Activated T-helper 17 cell treated with anti-CD3 and anti-CD28 coated beads, Interleukin-2, amount 50 U/mL, for 72 hours (primary cell): ENCODE data around the gene SP1. TPM values are rescaled to one million over a fixed set of nuclear protein-coding genes. Genes with fewer than 3 reads are reported as not detected.
"Not testable (repeated sequence)": the region's sequence is repeated elsewhere in the genome, so short reads cannot be mapped to it uniquely, and the experiment has no call there.

Experiments
- ATAC-seq: fragments of 150-1000 bp; cut with Tn5 transposase; replicated peaks from 2 replicates; pipeline ENCODE4 v1.10.0; 2021; ENCODE audit warnings: mild to moderate bottlenecking, moderate library complexity
- H3K27ac Mint-ChIP-seq: one replicate; pipeline ENCODE4 v1.8.0; 2022; ENCODE audit warnings: mixed read lengths
- H3K27me3 Mint-ChIP-seq: one replicate; pipeline ENCODE4 v1.8.0; 2022; ENCODE audit warnings: mixed read lengths
- H3K36me3 Mint-ChIP-seq: one replicate; pipeline ENCODE4 v1.8.0; 2022; ENCODE audit warnings: low read depth, mild to moderate bottlenecking, mixed read lengths
- H3K4me1 Mint-ChIP-seq: one replicate; pipeline ENCODE4 v1.8.0; 2022; ENCODE audit warnings: mixed read lengths
- H3K4me3 Mint-ChIP-seq: one replicate; pipeline ENCODE4 v1.8.0; 2022; ENCODE audit warnings: mild to moderate bottlenecking, mixed read lengths
- H3K9me3 Mint-ChIP-seq: one replicate; pipeline ENCODE4 v1.8.0; 2022; ENCODE audit warnings: mixed read lengths
- total RNA-seq, 2 donors: library from RNA; stranded (reverse); gene quantifications; one replicate each; pipeline ENCODE4 v1.2.3, GENCODE V29; 2022

Gene SP1
- total RNA-seq, 2 donors from 2014 or later: 80.9 to 91.5 TPM

DNA sequence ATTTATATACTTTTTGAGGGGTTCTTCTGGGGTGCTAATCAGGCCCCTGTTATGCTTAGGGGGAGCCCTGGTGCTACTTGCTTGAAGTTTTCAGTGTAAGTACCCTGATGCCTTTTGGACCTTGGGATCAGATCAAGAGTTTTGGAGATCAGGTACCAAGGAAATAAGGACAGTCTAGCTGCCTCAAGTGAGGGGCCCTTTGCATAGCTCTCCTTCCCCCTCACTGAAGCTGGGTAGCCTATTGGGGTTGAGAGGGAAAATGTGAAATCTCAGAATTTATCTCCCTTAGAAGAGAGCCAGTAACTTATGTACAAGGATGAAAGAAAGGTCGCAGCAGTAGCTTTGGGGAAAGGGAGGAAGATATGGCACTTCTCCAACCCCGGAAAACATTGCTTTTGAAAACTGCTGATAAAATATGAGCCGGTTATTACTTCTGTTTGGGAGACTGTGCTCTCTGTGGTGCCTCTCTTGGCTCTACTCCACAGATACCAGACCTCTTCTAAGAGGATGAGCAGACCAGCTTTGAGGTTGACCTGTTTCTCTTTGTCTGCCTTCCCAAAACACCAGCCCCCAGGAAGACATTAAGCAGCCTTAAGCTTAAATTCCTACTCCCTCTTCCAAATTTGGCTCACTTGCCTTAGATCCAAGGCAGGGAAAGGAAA is 34.9 kb downstream of the SP1 start:
- H3K4me3 Mint-ChIP-seq: no peak overlapping the region
- ATAC-seq: no peak
- no peak overlapping the region for H3K27ac Mint-ChIP-seq
- no peaks in the 10 kb centered on the region for H3K9me3 Mint-ChIP-seq
- peaks cover 19% of the 10 kb centered on the region for H3K4me1 Mint-ChIP-seq
- peaks cover 58% of the 10 kb centered on the region for H3K36me3 Mint-ChIP-seq
- H3K27me3 Mint-ChIP-seq: no peaks in the 10 kb centered on the region

DNA sequence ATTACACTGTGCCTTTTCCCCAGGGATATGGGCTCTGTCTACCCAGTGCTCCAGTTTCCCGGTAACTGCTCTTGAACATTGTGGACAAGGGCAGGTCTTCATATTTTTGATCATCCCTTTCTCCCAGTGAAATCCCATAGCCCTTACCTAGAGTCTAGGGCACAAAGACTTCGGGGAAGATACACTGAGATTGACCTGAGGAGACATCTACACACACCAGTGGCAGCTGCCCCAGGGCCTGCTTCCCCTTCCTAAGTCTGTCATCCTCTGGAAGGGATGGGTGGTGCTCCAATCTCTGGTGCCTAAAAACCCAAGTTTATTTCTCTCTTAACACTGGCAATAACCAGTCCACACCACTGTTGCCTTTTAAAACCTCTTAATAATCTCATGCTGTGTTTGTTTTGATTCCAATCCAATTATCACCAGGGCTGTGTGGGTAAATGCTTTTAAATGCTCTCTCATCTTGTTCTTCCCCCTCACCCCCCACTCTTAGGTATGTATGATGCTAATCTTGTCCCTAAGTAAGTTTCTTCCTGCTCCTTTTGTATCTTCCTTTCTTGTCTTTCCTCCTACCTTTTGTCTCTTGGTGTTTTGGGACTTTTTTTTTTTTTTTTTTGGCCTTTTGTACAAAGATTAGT is 35.9 kb downstream of the SP1 start:
- not testable (repeated sequence) for ATAC-seq, H3K4me3 Mint-ChIP-seq, H3K9me3 Mint-ChIP-seq, H3K27me3 Mint-ChIP-seq
- Mint-ChIP-seq H3K4me1 (peaks cover 19% of the 10 kb centered on the region), H3K27ac (peak overlapping the region; percentile 29), H3K36me3 (peaks cover 48% of the 10 kb centered on the region)

DNA sequence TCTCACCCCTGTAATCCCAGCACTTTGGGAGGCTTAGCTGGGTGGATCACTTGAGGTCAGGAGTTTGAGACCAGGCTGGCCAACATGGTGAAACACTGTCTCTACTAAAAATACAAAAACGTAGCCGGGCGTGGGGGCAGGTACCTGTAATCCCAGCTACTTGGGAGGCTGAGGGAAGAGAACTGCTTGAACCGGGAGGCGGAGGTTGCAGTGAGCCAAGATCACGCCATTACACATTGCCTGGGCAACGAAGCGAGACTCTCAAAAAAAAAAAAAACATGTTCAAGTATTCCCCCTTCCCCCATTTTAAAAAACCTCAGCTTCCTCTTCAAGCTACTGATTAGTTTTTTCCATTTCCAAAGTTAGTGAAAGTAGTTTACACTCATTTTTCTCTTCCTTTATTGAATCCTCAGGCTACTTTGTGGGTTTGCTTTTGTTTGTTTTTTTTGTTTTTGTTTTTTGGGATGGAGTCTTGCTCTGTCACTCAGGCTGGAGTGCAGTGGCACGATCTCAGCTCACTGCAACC is 37.4 kb downstream of the SP1 start:
- H3K27me3 Mint-ChIP-seq, H3K9me3 Mint-ChIP-seq: not testable (repeated sequence)
- H3K4me1 Mint-ChIP-seq: peaks cover 18% of the 10 kb centered on the region
- peak overlapping the region; percentile 60 for H3K27ac Mint-ChIP-seq
- peak overlapping the region; percentile 41 for H3K4me3 Mint-ChIP-seq
- ATAC-seq: peak; percentile 36
- H3K36me3 Mint-ChIP-seq: peaks cover 33% of the 10 kb centered on the region

DNA sequence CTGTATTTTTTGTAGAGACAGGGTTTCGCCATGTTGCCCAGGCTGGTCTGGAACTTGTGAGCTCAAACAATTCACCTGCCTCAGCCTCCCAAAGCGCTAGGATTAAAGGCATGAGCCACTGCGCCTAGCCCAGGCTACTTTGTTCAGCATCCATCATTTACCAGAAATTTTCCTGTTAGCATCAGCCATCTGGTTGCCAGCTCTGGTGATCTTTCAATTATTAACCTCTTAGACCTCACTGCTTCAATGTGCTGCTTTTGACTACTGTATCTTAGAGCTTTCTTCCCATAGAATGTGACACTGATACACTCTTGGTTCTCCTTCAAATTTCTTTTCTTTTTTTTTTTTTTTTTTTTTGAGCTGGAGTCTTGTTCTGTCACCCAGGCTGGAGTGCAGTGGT is 38.2 kb downstream of the SP1 start:
- peaks cover 12% of the 10 kb centered on the region for H3K4me1 Mint-ChIP-seq
- no peak for ATAC-seq
- H3K36me3 Mint-ChIP-seq: peaks cover 25% of the 10 kb centered on the region
- no peak overlapping the region for H3K4me3 Mint-ChIP-seq
- no peaks in the 10 kb centered on the region for H3K9me3 Mint-ChIP-seq
- H3K27me3 Mint-ChIP-seq: no peaks in the 10 kb centered on the region
- H3K27ac Mint-ChIP-seq: no peak overlapping the region

DNA sequence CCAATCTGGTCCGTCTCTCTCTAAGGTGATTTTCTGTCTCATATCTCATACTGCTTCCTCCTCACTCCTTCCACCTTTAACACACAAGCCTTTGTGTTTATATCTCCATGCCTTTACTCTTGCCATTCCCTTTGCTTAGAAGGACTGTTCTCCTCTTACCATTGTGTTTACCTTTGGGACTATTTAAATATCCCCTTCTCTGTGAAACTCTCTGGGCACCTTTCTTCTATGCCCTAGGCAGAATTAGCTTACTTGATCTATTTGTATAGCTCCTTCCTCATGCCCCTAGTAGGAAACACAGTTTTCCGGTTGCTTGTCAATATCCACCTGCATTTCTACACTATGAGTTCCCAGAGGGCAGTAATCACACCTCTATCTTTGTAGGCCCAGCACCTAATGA is 39.8 kb downstream of the SP1 start:
- Mint-ChIP-seq H3K9me3 (no peaks in the 10 kb centered on the region), H3K27ac (no peak overlapping the region), H3K4me1 (peaks cover 12% of the 10 kb centered on the region), H3K36me3 (peaks cover 9% of the 10 kb centered on the region), H3K27me3 (no peaks in the 10 kb centered on the region), H3K4me3 (no peak overlapping the region)
- ATAC-seq: no peak

DNA sequence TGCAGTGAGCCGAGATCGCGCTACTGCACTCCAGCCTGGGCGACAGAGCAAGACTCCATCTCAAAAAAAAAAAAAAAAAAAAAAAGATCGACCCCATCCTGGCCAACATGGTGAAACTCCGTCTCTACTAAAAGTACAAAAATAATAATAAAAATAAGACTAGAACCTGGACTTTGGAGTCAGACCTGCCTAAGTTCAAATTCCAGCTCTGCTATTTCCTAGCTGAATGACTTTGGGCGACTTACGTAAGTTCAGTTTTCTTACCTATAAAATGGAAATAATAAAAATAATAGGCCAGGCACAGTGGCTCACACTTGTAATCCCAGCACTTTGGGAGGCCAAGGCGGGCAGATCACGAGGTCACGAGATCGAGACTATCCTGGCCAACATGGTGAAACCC is 42.3 kb downstream of the SP1 start:
- ATAC-seq, H3K36me3 Mint-ChIP-seq, H3K27me3 Mint-ChIP-seq, H3K9me3 Mint-ChIP-seq, H3K27ac Mint-ChIP-seq, H3K4me3 Mint-ChIP-seq: not testable (repeated sequence)
- H3K4me1 Mint-ChIP-seq: peaks cover 12% of the 10 kb centered on the region

DNA sequence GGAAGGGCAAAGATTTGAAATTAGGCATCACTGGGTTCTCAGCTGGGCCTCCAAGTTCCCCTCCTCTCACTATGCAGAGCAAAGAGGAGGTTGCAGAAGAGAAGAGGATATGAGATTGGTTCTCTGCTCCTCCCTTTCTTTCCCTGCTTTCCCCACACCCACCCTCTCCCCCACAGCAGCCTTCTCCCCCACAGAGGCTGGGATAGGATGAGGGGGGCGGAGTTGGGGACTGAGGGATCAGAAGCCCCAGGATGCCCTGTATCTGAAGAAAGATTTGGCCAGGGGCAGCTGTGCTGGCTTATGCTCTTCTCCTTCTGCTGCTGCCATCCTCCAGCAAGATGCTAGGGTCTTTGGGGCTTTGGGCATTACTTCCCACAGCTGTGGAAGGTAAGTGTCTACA is 43.6 kb downstream of the SP1 start, which contains the start of gene AMHR2:
Gene AMHR2, plus strand, starts transcription at position 259 of the 400 bp plus-strand sequence. Its CDS starts 80 bp downstream, at position 339.
- no peak within 1 kb of the TSS for H3K4me3 Mint-ChIP-seq
- H3K27ac Mint-ChIP-seq: no peak within 1 kb of the TSS
- H3K27me3 Mint-ChIP-seq: no peaks in the 10 kb centered on the region
- H3K4me1 Mint-ChIP-seq: peaks cover 22% of the 10 kb centered on the region
- ATAC-seq: no peak
- H3K9me3 Mint-ChIP-seq: no peaks in the 10 kb centered on the region
- H3K36me3 Mint-ChIP-seq: no peaks in the 10 kb centered on the region

DNA sequence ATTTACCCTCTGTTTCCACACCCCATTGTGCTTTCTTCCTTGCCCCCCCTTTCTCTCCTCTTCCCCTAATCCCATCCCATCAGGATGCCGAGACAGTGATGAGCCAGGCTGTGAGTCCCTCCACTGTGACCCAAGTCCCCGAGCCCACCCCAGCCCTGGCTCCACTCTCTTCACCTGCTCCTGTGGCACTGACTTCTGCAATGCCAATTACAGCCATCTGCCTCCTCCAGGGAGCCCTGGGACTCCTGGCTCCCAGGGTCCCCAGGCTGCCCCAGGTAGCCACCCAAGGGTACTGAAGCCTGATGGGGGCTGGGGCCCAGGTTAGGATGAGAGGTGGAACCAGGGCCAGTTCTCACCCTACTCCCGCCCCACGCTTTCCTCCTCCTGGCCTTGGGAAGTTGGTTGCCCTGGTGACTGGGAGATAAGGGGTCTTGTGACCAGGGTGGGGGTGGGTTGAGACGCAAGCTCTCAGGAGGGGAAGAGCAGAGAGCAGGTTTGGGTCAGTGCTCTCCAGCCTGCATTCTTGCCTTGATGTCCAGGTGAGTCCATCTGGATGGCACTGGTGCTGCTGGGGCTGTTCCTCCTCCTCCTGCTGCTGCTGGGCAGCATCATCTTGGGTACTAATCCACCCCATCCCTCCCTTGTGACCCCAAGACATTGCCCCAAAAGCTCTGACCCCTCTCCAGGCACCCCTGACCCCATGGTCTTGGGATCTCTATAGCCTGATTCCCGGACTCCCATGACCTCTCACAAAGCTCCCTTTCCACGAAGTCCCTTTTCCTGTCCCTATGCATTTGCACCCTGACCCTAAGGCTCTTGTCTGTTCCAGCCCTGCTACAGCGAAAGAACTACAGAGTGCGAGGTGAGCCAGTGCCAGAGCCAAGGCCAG is 44.9 kb downstream of the SP1 start:
- H3K27ac Mint-ChIP-seq: no peak overlapping the region
- no peak for ATAC-seq
- no peaks in the 10 kb centered on the region for H3K36me3 Mint-ChIP-seq

DNA sequence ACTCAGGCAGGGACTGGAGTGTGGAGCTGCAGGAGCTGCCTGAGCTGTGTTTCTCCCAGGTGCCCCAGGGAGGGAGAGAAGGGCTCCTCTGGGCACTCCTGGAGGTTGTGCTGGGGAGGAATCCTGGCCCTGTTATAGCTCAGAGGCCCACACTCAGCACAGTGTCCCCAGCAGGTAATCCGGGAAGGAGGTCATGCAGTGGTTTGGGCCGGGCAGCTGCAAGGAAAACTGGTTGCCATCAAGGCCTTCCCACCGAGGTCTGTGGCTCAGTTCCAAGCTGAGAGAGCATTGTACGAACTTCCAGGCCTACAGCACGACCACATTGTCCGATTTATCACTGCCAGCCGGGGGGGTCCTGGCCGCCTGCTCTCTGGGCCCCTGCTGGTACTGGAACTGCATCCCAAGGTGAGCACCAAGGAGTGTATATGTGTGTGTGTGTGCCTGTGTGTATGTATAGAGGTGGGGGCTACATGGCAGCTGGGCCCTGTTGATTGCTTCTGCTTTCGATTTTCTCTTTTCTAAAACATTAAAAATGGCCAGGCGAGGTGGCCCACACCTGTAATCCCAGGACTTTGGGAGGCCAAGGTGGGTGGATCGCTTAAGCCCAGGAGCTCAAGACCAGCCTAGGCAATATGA is 45.7 kb downstream of the SP1 start:
- no peaks in the 10 kb centered on the region for H3K36me3 Mint-ChIP-seq
- no peak overlapping the region for H3K4me3 Mint-ChIP-seq
- H3K4me1 Mint-ChIP-seq: peaks cover 18% of the 10 kb centered on the region
- H3K9me3 Mint-ChIP-seq: no peaks in the 10 kb centered on the region
- no peak for ATAC-seq
- H3K27me3 Mint-ChIP-seq: no peaks in the 10 kb centered on the region
- no peak overlapping the region for H3K27ac Mint-ChIP-seq

More for the DNA sequence above, 44.9 kb downstream of the SP1 start:
- Mint-ChIP-seq H3K9me3 (no peaks in the 10 kb centered on the region), H3K4me3 (no peak overlapping the region), H3K4me1 (peaks cover 18% of the 10 kb centered on the region), H3K27me3 (no peaks in the 10 kb centered on the region)

DNA sequence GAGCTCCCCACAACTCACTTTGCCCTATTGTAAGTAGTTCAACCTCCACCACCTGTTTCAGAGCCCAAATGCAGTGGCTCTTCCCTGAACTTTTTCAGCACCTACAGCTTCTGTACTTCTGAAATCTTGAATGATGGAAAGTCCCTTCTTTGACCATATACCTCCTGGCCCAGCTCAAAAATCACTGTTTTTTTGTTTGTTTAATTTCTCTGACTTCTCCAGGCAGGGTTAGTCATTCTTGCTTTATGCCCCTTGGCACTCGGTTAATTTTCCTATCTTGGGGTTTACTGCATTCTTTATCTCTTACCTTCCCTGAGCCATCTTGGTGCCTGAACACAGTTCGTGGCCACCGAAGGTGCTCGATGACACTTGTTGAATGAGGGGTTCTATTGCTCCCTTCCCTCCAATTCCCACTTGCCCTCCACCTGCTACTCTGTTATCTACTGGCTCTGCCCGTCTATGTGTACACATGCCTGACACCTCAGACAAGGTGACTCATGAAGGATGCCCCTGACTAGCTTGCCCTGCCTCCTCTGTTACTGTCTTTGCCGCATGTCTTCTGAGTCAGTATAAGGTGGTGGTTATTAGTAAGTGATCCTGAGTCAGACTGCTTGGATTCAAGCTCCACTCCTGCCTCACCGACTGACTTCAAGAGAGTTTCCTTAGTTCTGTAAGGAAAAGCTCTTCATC is 48.1 kb downstream of the SP1 start:
- H3K4me1 Mint-ChIP-seq: peaks cover 12% of the 10 kb centered on the region
- H3K27ac Mint-ChIP-seq: peak overlapping the region; percentile 71
- no peaks in the 10 kb centered on the region for H3K27me3 Mint-ChIP-seq
- peak overlapping the region; percentile 36 for H3K4me3 Mint-ChIP-seq
- no peaks in the 10 kb centered on the region for H3K9me3 Mint-ChIP-seq
- ATAC-seq: peak; percentile 100
- no peaks in the 10 kb centered on the region for H3K36me3 Mint-ChIP-seq

DNA sequence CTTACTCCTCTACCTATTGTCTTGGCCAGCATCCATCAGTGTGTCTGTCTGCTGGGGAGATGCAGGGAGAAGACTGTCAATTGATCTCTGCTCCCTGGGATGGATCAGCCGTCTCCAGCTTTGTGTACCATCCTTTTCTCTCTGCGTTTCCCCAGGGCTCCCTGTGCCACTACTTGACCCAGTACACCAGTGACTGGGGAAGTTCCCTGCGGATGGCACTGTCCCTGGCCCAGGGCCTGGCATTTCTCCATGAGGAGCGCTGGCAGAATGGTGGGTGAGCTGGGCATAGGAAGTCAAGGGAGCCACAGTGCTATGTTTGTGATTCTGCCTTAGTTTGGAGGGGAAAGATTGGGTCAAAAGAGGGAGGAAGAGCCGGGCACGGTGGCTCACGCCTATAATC is 48.8 kb downstream of the SP1 start:
- no peaks in the 10 kb centered on the region for H3K36me3 Mint-ChIP-seq

DNA sequence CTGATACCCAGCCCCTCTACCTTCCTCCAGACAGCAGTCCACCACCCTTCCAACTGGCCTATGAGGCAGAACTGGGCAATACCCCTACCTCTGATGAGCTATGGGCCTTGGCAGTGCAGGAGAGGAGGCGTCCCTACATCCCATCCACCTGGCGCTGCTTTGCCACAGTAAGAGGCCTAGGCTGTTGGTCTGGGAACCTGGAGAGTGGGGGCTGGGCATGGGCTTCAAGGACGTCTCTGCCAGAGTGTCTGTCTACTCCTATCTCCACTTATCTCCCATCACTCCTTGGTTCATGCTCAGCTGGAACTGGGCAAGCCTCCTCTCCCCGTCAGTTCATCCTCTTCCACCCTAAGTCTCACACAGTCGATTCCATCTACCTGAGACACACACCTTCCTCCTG is 50.1 kb downstream of the SP1 start:
- no peak overlapping the region for H3K4me3 Mint-ChIP-seq
- H3K27me3 Mint-ChIP-seq: no peaks in the 10 kb centered on the region
- H3K9me3 Mint-ChIP-seq: no peaks in the 10 kb centered on the region
- H3K27ac Mint-ChIP-seq: peak overlapping the region; percentile 2
- ATAC-seq: no peak
- peaks cover 12% of the 10 kb centered on the region for H3K4me1 Mint-ChIP-seq
- H3K36me3 Mint-ChIP-seq: no peaks in the 10 kb centered on the region

More for the DNA sequence above, 48.8 kb downstream of the SP1 start:
- H3K4me3 Mint-ChIP-seq: no peak overlapping the region
- H3K27me3 Mint-ChIP-seq: no peaks in the 10 kb centered on the region
- peak overlapping the region; percentile 71 for H3K27ac Mint-ChIP-seq
- peaks cover 12% of the 10 kb centered on the region for H3K4me1 Mint-ChIP-seq
- no peaks in the 10 kb centered on the region for H3K9me3 Mint-ChIP-seq
- peak; percentile 1 for ATAC-seq

DNA sequence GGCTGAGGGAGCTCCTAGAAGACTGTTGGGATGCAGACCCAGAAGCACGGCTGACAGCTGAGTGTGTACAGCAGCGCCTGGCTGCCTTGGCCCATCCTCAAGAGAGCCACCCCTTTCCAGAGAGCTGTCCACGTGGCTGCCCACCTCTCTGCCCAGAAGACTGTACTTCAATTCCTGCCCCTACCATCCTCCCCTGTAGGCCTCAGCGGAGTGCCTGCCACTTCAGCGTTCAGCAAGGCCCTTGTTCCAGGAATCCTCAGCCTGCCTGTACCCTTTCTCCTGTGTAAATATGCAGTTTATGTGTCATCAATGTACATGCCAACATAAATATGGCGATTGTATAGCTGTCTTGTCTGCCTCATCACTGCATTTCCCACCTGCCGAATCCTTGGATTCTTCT is 51.2 kb downstream of the SP1 start:
- Mint-ChIP-seq H3K27me3 (no peaks in the 10 kb centered on the region), H3K4me1 (peaks cover 12% of the 10 kb centered on the region), H3K4me3 (no peak overlapping the region), H3K36me3 (no peaks in the 10 kb centered on the region), H3K9me3 (no peaks in the 10 kb centered on the region), H3K27ac (no peak overlapping the region)
- no peak for ATAC-seq

DNA sequence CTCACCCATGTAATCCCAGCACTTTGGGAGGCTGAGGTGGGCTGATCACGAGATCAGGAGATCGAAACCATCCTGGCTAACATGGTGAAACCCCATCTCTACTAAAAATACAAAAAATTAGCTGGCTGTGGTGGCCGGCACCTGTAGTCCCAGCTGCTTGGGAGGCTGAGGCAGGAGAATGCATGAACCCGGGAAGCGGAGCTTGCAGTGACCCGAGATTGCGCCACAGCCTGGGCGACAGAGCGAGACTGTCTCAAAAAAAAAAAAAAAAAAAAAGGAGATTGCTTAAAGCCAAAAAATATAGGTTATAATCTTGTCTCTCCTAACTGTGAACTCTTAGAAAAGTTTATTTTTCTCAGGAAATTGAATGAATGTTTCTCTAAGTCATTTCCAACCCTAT is 55.4 kb downstream of the SP1 start:
- not testable (repeated sequence) for H3K27me3 Mint-ChIP-seq, ATAC-seq, H3K27ac Mint-ChIP-seq, H3K4me3 Mint-ChIP-seq, H3K36me3 Mint-ChIP-seq, H3K4me1 Mint-ChIP-seq, H3K9me3 Mint-ChIP-seq
